MM.1S (cell line): ENCODE results near the gene TMBIM4.

Source experiments
- DNase-seq: peaks from one replicate; pipeline ENCODE4 v3.0.0-alpha.2; 2015
- H2AFZ ChIP-seq: fragments of 300-600 bp; sonication (generic); 2 replicates; pipeline ENCODE4 v1.6.0; 2016; ENCODE audit warnings: antibody characterized with exemption, low read length
- H3F3A ChIP-seq: fragments of 300-600 bp; sonication (generic); 2 replicates; pipeline ENCODE4 v1.6.1; 2016; ENCODE audit warnings: mild to moderate bottlenecking, antibody characterized with exemption, low read length, moderate library complexity, mixed read lengths; ENCODE audit not compliant: insufficient read depth
- H3K27ac ChIP-seq: fragments of 300-600 bp; sonication (generic); 2 replicates; pipeline ENCODE4 v1.5.1; 2016; ENCODE audit warnings: mild to moderate bottlenecking, low read length
- H3K27me3 ChIP-seq: fragments of 300-600 bp; sonication (generic); replicated peaks from 2 replicates; pipeline ENCODE4 v1.6.0; 2016; ENCODE audit warnings: low read length; ENCODE audit not compliant: insufficient read depth
- H3K36me3 ChIP-seq: fragments of 300-600 bp; sonication (generic); replicated peaks from 2 replicates; pipeline ENCODE4 v1.6.1; 2016; ENCODE audit warnings: mild to moderate bottlenecking, low read length, mixed read lengths; ENCODE audit not compliant: insufficient read depth
- H3K4me1 ChIP-seq: fragments of 300-600 bp; sonication (generic); 2 replicates; pipeline ENCODE4 v1.6.1; 2016; ENCODE audit warnings: low read length, mixed read lengths
- H3K4me2 ChIP-seq: fragments of 300-600 bp; sonication (generic); 2 replicates; pipeline ENCODE4 v1.6.0; 2016; ENCODE audit warnings: low read depth, low read length
- H3K4me3 ChIP-seq: fragments of 300-600 bp; sonication (generic); 2 replicates; pipeline ENCODE4 v1.5.1; 2016; ENCODE audit warnings: low read length, mixed read lengths
- H3K79me2 ChIP-seq: fragments of 300-600 bp; sonication (generic); 2 replicates; pipeline ENCODE4 v1.6.1; 2016; ENCODE audit warnings: mixed run types, low read length, mixed read lengths
- H3K9ac ChIP-seq: fragments of 300-600 bp; sonication (generic); 2 replicates; pipeline ENCODE4 v1.6.1; 2016; ENCODE audit warnings: low read length, mixed read lengths
- H3K9me2 ChIP-seq: fragments of 300-600 bp; sonication (generic); replicated peaks from 2 replicates; pipeline ENCODE4 v1.6.1; 2016; ENCODE audit warnings: mild to moderate bottlenecking, low read length, mixed read lengths; ENCODE audit not compliant: insufficient read depth
- H3K9me3 ChIP-seq: fragments of 300-600 bp; sonication (generic); replicated peaks from 2 replicates; pipeline ENCODE4 v1.6.1; 2016; ENCODE audit warnings: mild to moderate bottlenecking, low read length, mixed read lengths; ENCODE audit not compliant: insufficient read depth
- H4K20me1 ChIP-seq: fragments of 300-600 bp; sonication (generic); 2 replicates; pipeline ENCODE4 v1.6.1; 2016; ENCODE audit warnings: mild to moderate bottlenecking, low read length, moderate library complexity, mixed read lengths; ENCODE audit not compliant: insufficient read depth
- CTCF ChIP-seq: fragments of 300-600 bp; sonication (generic); IDR thresholded peaks from 2 replicates; pipeline ENCODE4 v1.5.1; 2016; ENCODE audit warnings: antibody characterized with exemption, low read length, mixed read lengths
- EZH2 ChIP-seq: fragments of 300-600 bp; sonication (generic); optimal IDR thresholded peaks from 2 replicates; pipeline ENCODE3; 2017; ENCODE audit warnings: low read depth, mild to moderate bottlenecking, antibody characterized with exemption, low read length, mixed read lengths
- EZH2phosphoT487 ChIP-seq: fragments of 300-600 bp; sonication (generic); IDR thresholded peaks from 2 replicates; pipeline ENCODE4 v1.6.1; 2018; ENCODE audit warnings: antibody characterized with exemption, low read length

TMBIM4 gene

GRCh38 chr12:66170606-66171005 is 810 bp upstream of the TMBIM4 start:
- Histone ChIP-seq H3K4me2 (peak overlapping the region; percentile 62; the same call in 1 of the 2 replicates), H3K79me2 (peaks cover 36% of the 10 kb centered on the region), H3K9me3 (no peaks in the 10 kb centered on the region), H3K9me2 (no peaks in the 10 kb centered on the region), H3K27me3 (no peaks in the 10 kb centered on the region), H4K20me1 (no peaks in the 10 kb centered on the region), H3K36me3 (no peaks in the 10 kb centered on the region), H3K4me3 (peak overlapping the region; percentile 74), H3K9ac (peak overlapping the region; percentile 80; the same call in 1 of the 2 replicates), H3K4me1 (peaks cover 3% of the 10 kb centered on the region; the same call in 1 of the 2 replicates), H3K27ac (no peak overlapping the region), H3F3A (peaks cover 13% of the 10 kb centered on the region), H2AFZ (peak overlapping the region; percentile 84; the same call in 1 of the 2 replicates)
- no peak for DNase-seq
- no peak for TF ChIP-seq CTCF
- TF ChIP-seq EZH2 = no peak
- TF ChIP-seq EZH2phosphoT487 = no peak

- no peak overlapping the region for H3K27ac ChIP-seq
- H3K9me2 ChIP-seq = no peaks in the 10 kb centered on the region
- H3F3A ChIP-seq = peaks cover 13% of the 10 kb centered on the region
- H2AFZ ChIP-seq = no peak overlapping the region
- H4K20me1 ChIP-seq = no peaks in the 10 kb centered on the region
- H3K9ac ChIP-seq = no peak overlapping the region
- no peaks in the 10 kb centered on the region for H3K9me3 ChIP-seq
- H3K79me2 ChIP-seq = peaks cover 58% of the 10 kb centered on the region
- H3K27me3 ChIP-seq = no peaks in the 10 kb centered on the region
- peaks cover 3% of the 10 kb centered on the region; the same call in 1 of the 2 replicates for H3K4me1 ChIP-seq
- DNase-seq = no peak
- peak overlapping the region; percentile 62 for H3K4me2 ChIP-seq
- peak overlapping the region; percentile 74 for H3K4me3 ChIP-seq
- TF ChIP-seq EZH2phosphoT487 (no peak), EZH2 (no peak), CTCF (no peak)
- no peaks in the 10 kb centered on the region for H3K36me3 ChIP-seq
Measured at GRCh38 chr12:66168410-66168809, 1.4 kb downstream of the TMBIM4 start.

GRCh38 chr12:66166561-66166960 is 3.2 kb downstream of the TMBIM4 start:
- peaks cover 76% of the 10 kb centered on the region for H3K79me2 ChIP-seq
- no peak overlapping the region for H3K4me2 ChIP-seq
- TF ChIP-seq EZH2 (no peak), EZH2phosphoT487 (no peak), CTCF (no peak)
- H3K9me3 ChIP-seq = no peaks in the 10 kb centered on the region
- H3K27me3 ChIP-seq = no peaks in the 10 kb centered on the region
- no peak overlapping the region for H3K9ac ChIP-seq
- H3K4me1 ChIP-seq = peaks cover 3% of the 10 kb centered on the region; the same call in 1 of the 2 replicates
- H3K9me2 ChIP-seq = no peaks in the 10 kb centered on the region
- no peak overlapping the region for H3K27ac ChIP-seq
- no peaks in the 10 kb centered on the region for H3K36me3 ChIP-seq
- peaks cover 13% of the 10 kb centered on the region for H3F3A ChIP-seq
- no peak overlapping the region for H2AFZ ChIP-seq
- no peak overlapping the region for H3K4me3 ChIP-seq
- DNase-seq = no peak
- H4K20me1 ChIP-seq = no peaks in the 10 kb centered on the region
